Stimulated activated CD8-positive, alpha-beta memory T cell treated with anti-CD3 and anti-CD28 coated beads, Interleukin-4, amount 100 ng/mL, for 1 hour (primary cell): ENCODE results near the gene SLC35F3.

Source experiments
- DNase-seq, 2 donors: peaks; one replicate each; pipeline ENCODE4 v3.0.0-alpha.2; 2020; ENCODE audit warnings: low read depth in 2 of 2, low spot score in 1 of 2

SLC35F3 gene

DNA sequence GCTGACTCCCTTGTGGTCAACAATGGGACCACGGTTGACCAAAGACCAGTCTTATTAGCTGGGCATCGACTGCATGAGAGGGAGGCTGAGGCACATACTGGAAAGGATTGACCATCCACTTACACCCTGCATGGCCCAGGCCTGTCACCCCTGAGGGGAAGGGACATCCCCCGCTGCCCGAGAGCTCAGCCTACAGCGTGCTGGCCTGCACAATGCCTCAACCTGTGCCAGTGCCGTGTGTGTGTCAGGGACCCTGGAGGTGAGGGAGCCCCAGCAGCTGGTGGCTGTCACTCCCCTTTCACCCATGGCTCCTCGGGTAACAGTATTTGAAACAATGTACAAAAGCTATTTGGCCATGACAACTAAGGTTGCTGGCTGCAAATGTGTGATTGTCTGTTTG lies 67.3 kb downstream of the SLC35F3 start:
- DNase-seq: no peak

DNA sequence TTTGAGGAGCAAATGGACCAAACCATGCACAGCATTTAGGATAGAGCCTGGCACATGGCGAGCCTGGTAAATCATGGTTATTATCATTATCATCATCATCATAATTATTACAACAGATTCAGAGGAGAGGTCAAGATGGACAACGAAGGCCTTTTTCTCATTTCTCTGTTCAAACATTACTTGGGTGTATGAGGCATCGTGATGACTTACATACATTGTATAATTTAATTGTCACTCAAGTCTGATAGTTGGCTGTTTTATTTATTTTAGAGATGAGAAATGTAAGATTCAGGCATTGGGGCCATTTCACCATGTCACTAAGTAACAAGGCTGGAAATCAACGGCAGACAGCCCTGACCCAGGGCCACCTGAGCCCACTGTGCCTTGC lies 68.1 kb downstream of the SLC35F3 start:
- no peak for DNase-seq

DNA sequence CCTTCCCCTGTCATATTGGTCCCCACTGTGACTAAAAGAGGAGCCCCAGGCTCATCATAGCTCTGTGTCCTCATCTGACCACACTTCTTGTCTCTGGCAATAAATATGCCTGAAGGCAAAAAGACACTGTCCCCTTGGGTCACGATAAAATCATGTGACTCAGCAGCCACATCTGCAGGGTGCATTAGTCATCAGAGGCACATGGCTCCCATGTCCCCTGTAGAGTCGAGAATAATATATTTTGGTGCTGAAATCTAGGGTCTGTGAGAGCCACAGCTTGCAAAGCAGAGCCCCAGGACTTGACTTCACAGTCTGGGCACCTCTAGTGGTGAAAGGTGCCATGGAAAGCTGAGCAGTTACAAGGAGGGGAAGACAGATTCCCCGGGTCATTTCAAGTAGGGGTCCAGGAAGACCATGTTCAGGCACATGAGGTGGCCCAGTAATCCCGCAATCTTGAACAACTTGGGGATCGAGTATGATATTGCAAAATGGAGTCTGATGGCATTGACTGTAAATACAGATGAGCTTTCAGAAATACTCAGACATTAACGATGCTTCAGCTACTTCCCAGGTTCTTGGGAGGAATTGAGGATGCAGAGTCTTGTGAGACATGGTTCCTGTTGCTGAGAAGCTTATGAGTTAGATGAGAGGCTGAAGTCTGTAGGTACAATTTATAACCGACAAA lies 68.6 kb downstream of the SLC35F3 start:
- DNase-seq: no peak

DNA sequence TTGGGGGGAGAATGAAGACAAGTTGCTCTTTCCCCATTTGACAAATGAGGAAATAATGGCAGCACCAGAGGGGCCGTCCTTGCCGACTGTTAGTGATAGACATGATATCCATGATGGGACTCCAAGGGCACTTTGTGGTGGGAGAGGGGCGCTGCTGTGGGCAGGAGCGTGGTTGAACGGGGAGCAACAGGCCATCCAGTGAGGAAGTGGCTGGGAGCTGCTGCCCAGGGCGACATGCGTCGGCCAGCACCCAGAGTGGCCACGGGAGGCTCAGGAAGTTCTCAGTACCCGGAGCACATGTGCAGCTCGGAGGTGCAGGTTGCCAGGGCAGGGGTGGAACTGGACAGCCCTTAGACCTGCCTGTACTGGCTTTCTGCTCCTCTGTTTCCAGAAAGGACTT lies 71.0 kb downstream of the SLC35F3 start:
- DNase-seq: no peak

DNA sequence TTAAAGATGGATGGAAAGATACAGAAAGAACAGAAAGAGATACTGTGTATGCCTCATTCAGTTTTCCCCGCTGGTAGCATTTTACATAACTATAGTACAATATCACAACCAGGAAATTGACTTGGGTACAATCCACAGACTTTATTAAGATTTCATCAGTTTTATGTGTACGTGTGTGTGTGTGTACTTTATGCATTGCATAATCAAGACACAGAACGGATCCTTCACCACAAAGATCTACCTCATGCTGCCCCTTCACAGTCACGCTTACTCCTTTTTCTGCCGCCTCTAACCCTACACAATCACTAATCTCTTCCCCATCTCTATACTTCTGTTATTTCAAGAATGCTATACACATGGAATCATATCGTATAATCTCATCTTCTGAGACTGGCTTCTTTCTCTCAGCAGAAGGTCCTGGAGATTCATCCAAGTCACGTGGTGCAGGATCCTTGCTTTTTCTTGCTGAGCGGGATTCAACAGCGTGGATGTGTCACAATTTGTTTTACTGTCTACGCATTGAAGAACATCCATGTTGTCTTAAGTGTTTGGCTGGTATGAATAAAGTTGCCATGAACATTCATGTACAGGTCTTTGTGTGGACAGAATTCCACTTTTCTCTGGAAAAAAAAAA lies 76.7 kb downstream of the SLC35F3 start:
- DNase-seq: no peak

DNA sequence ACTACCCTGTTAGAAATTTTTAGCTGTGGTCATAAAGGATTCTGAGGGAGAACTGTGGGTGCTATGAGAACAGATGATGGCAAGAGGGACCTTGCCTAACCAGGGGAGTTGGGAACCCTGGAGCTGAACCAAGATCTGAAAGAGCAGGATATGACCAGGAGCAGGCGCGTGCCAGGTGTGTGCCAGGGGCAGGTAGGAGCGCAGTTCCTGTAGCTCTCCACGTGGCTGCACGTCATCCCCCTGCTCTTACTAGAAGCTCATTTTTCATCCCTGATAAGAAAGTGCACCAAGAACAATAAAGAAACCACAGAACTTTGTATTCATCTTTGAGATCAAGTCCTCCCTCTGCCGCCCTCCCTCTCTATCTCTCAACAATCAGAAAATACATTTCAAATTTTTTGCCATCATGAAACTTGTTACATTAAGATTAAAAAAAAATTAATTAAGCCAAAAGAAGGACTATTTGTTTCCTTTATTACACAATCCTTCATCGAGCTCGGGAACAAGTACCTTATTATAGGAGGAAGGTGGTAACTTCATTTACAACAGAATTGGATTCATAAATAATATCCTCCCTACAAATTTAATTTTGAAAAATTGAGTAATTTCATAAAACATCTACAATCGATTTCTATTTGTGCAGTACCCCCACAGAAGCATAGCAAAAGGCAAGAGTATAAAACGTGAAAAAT lies 78.5 kb downstream of the SLC35F3 start:
- DNase-seq: no peak

DNA sequence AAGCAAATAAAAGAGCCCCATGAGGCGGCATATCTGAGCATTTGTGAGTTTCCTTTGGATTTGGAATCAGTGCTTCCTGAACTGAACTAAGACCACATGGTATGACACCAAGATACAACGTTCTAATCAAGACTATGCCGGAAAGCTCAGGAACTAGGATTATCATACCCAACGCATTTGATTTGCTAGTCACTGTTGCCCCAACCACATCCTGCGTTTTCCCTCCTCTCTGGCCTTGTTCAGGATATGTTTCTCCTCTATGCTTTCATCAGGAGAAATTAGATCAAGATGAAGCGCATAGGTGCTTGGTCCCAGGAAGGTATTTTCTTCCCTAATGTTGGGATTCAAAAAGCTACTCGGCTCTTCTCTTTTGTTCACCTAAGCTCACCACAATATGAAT lies 79.3 kb downstream of the SLC35F3 start:
- no peak for DNase-seq

DNA sequence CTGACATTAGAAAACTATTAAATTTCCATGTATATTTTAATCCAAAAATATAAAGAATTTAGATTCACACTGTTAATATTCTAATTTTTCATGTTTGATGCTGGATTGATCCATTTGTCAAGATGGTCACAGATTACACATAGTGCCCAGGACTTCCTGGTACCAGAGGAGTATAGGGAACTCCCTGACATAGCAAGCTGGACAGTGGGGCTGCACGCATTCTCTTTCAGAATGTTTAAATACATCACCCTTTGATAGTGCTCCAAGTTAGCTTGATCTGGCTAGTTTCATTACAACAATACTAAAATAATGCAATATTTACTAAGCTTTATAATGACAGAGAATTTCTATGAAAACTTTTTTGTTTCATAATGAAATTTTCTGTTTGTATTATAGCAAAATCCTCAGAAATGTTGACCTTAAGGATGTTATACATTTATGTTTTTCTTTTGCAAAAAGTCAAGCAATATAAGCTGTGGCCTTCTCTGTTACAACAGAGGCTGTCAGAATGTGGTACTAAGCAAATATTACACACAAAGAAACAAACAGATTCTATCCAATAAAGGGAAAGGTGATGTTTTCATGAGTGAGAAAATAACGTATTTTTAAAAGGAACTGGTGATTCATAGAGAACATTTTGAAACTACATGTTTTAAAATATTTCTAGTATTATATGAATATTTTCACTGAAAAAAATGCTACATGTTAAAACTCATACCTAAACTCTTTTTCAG lies 84.7 kb downstream of the SLC35F3 start:
- no peak for DNase-seq

DNA sequence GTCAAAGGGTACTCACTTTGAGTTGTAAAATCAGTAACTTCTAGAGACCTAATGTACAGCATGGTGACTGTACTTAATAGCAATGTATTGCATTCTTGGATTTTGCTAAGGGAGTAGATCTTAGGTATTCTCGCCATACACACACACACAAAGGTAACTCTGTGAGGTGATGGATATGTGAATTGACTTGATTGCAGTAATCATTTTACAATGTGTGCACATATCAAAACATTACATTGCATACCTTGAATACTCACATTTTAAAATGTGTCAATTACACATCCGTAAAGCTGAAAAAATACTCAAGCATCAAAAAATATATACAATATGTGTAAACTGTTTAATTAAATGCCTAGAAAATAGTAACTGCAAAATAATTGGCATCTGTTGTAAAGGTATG lies 86.0 kb downstream of the SLC35F3 start:
- DNase-seq: no peak

DNA sequence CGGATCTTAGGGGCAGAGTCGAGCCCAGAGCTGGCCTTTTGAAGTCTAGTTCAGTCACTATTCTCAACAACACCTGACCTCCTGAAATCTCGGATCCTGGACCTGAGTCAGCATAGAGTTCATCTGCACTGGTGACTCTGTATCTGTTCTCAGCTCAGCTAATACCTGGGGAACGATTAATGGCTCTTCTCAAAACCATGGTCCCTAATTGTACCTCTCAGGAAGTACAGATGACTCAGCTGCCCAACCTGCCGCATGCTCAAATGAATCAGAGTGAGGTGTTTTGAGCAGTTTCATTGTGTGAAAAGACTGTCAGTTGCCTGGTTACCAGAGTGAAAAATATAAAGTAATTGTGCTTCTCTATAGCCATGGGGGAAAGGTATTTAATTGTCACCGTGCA lies 89.2 kb downstream of the SLC35F3 start:
- DNase-seq: no peak

DNA sequence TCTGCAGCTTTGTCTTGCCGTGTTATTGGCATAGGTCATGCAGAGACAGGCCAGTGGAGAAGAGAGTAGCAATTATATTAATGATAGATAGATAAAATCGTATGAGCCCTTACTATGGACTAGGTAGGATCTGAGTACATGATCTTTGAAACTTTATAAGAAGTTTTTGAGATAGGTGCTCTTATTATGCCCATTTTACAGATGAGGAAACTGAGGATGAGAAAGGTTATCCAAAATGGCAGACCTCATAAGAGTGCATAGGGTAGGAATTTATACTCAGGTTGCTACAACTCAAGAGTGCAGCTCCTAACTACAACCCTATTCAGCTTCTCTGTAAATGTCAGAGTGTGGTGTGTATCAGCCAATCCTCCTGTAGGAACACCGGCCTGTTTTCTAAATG lies 89.6 kb downstream of the SLC35F3 start:
- DNase-seq: no peak

DNA sequence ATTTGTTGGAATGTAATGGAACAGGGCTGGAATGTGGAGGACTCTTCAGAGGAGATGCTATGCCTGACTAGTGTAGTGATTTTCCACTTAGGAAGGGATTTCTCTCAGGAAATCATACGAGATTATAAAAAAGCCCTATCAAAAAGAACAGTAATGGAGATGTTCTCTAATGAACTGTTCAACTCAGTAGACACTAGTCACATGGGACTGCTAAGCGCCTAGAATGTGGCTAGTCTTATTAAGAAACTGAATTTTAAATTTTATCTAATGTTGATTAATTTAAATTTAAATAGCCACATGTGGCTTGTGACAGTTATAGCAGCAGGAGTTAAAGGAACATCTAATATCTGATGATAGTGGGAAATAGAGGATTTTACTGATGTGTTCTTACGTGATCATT lies 94.0 kb downstream of the SLC35F3 start:
- no peak for DNase-seq

DNA sequence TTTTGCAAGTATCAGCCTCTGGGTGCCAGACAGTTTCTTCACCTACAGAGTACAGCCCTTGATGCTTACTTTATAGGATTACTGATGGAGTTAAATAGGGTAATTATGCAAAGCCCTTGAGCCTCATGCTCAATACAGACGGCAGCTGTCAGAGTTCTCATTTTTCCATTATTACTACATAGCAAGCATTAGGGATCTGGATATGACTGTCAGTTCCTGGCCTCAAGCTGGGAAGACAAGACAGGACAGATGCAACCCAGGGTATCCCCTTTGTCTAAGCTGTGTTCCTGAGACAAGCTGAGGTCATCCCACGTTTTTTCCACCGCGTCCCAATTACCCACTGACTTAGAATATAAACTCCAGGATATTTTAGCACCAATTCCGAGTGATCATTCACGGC lies 94.4 kb downstream of the SLC35F3 start:
- no peak for DNase-seq

DNA sequence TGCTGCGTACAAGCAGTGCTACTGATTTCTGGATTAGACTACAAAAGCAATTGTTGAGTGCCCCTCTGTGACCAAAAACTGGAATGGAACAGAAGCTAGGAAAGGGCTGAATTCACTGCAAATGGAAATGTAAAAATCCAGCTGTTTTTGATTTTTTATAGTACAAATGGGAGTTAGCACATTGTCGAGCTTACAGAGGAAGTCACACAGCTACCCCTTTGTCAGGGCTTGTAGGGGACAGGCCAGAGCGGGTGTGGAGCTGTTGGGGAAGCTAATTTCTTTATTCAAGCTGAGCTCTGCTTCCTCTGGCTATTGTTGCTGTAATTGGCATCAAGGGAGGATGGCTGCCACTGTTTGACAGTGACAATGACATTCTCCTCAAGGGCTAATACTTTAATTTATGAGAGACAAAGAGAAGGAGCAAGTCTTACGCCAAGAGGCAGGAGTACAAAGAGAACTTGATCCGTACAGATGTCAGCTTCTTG lies 96.1 kb downstream of the SLC35F3 start:
- DNase-seq: no peak

DNA sequence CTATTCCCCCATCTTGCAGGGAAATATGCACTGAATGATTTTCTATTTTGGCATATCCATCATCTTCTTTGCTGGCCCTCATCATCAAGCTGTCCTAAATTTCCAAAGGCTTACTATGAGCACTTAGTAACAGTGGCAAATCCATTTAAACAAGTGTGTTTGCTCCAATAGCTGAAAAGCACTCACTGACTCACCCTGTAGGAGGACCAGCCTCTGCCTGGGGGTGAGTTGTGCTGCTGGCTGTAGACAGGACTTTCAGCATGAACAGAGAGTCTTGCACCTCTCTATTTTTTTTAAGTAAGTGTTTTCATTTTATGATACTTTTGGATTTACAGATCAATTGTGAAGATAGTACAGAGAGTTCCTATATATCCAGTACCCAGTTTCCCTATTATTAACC lies 97.3 kb downstream of the SLC35F3 start:
- DNase-seq: no peak

DNA sequence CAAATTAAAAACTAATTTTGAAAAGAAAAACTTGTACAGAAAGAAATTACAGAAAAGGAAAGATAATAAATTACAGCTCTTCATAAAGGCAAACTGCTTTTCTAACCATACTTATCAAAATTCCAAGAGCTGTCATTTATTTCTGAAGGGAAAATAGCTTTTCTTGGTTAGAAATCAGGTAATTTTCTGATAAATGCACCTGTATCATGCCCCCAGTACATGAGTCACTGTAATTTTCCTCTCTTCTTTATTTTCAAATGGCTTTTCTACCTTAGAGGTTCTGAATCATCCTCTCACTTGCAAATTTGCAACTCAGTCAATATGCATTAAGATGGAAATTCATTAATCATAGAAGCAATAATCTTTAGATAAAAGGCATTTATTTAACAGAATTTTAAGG lies 100.1 kb downstream of the SLC35F3 start:
- no peak for DNase-seq

DNA sequence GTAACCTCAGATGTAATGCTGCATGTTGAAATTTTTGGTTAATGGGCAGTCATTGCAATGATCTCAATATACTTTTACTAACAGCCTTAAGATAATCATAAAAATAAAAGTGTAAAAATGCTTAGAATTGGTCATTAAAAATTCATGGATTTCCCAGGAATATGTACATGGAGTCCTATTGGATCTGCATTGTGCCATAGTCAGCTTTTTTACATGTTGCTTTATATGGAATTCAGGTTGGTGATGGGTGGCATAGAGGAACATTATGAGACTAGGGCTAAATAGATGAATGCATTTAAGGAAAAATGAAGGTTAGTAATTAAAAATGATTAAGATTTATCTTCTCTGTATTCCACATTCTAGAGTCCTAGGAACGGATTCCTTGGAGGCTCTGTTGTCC lies 103.2 kb downstream of the SLC35F3 start:
- no peak for DNase-seq

DNA sequence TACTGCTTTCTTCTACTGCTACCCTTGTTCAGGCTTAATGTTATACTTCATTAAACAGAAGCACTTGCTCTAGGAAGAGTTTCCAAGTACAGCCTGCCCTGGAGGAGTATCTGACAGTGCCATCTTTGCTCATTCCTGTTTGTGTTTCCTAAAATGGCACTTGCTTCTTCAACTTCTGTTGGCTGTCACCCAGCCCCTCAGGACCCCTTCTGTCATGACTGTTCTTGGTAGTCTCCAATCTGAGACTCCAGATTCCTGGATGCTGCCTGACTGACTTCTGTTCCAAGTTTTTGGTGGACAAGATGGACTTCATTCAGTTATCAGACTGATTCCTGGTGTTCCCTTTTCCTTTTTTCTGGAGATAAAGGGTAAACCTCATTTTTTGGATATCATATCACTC lies 104.1 kb downstream of the SLC35F3 start:
- no peak for DNase-seq

DNA sequence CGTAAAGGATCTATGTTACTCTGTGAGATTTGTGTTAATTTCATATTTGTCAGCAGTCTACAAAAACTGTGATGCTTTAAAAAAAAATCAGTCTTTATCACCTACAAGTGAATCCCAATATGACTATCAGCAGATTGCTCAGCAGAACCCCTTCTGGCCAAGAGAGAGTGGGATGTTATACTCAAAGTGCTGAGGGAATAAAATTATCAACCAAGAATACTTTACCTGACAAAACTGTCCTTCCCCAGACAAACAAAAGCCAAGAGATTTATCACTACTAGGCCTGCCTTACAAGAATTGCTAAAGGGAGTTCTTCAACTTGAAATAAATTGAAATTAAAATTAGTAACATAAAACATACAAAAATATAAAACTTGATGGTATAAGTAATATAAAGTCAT lies 105.2 kb downstream of the SLC35F3 start:
- DNase-seq: no peak

DNA sequence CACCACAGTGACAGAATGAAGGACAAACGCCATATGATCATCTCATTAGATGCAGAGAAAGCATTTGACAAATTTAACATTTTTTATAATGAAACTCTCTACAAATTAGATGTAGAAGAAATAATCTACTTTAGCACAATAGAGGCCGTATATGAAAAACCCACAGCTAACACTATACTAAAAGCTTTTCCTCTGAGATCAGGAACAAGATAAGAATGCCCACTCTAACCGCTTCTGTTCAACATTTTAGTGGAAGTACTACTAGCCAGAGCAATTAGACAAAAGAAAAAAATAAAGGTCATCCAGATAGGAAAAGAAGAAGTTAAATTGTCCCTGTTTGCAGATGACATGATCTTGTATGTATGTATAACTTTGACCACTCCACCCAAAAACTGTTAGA lies 109.7 kb downstream of the SLC35F3 start:
- no peak for DNase-seq

DNA sequence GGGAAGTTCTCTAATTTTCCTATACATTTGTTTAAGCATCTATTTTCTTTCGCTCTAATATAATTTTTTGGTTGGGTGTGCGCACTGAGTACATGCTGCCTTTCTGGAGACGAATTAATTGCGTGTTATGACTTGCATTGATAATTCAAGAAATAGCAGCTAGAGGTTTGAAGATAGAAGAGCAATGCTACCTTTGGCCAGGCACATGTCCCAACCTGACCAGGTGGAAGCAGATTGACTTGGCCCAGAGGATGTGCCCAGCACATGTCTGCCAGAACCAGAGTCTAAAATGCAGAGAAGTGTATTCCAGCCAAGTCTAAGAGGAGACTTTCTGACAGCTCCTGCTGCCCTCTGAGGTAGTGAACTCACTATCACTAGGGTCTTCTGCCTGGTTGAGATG lies 114.3 kb downstream of the SLC35F3 start:
- no peak for DNase-seq

DNA sequence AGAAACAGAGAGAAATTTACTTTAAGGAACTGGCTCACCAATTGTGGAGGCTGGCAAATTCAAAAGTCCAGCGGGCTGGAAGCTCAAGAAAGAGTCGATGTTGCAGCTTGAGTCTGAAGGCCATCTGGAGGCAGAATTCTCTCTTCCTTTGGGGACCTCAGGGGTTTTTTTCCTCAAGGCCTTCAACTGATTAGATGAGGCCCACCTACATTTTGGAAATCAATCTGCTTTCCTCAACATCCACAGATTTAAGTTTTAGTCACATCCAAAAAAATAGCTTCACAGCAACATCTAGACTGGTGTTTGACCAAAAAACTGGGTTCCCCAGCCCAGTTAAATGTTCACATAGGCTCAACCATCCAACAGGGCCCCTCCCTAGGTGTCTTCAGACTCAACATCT lies 114.9 kb downstream of the SLC35F3 start:
- DNase-seq: no peak
